Fibroblast of lung (primary cell): Measurements from ENCODE around the gene ACOT2.
"Not testable (repeated sequence)": the region's sequence is repeated elsewhere in the genome, so short reads cannot be mapped to it uniquely, and the experiment has no call there.

ENCODE experiments used
- CTCF ChIP-seq, 2 donors: IDR thresholded peaks in 1 of 2; conservative IDR thresholded peaks in 1 of 2; 1 replicate in 1 of 2; 2 replicates in 1 of 2; pipeline ENCODE4 v1.5.1; 2011 to 2012; ENCODE audit warnings: low read length in 2 of 2, control low read depth in 1 of 2, inconsistent platforms in 1 of 2, low read depth in 1 of 2, mild to moderate bottlenecking in 1 of 2
- EZH2 ChIP-seq: IDR thresholded peaks from 2 replicates; pipeline ENCODE4 v1.5.1; 2012; ENCODE audit warnings: low read length, control low read depth, mild to moderate bottlenecking; ENCODE audit errors: missing control alignments

- not testable (repeated sequence) for TF ChIP-seq CTCF (conservative IDR thresholded peaks at IDR 0.05 in 1 of 2, IDR thresholded peaks at IDR 0.05 in 1 of 2; ENCODE audit: low read depth in 1 of 2, low read length in 2 of 2); EZH2
Measured at GRCh38 chr14:73562696-73563095, 6.3 kb upstream of the ACOT2 start.
